Epithelial cell of proximal tubule (primary cell): ENCODE results near the gene NAB2. TPM values are rescaled to one million over a fixed set of nuclear protein-coding genes. Genes with fewer than 3 reads are reported as not detected.
"Not testable (repeated sequence)": the region's sequence is repeated elsewhere in the genome, so short reads cannot be mapped to it uniquely, and the experiment has no call there.

ENCODE experiments used
- DNase-seq: peaks from one replicate; pipeline ENCODE4 v3.0.0-alpha.2; 2011; ENCODE audit warnings: low read depth
- H3K4me3 ChIP-seq: 2 replicates; pipeline ENCODE4 v1.5.1; 2011; ENCODE audit warnings: low read depth, mild to moderate bottlenecking, low read length
- total RNA-seq: library from RNA; depleted of rRNA; stranded (reverse); fragments of >200 nt; gene quantifications from 2 replicates; pipeline ENCODE4 v1.2.3, GENCODE V29; 2015
- TF ChIP-seq, protein P1 (sequence below): conservative IDR thresholded peaks from 2 replicates; pipeline ENCODE4 v1.5.1; 2012; ENCODE audit warnings: low read depth, mild to moderate bottlenecking, low read length

NAB2 gene
- total RNA-seq, 1 donor from 2014 or later: 24.4 TPM

DNA sequence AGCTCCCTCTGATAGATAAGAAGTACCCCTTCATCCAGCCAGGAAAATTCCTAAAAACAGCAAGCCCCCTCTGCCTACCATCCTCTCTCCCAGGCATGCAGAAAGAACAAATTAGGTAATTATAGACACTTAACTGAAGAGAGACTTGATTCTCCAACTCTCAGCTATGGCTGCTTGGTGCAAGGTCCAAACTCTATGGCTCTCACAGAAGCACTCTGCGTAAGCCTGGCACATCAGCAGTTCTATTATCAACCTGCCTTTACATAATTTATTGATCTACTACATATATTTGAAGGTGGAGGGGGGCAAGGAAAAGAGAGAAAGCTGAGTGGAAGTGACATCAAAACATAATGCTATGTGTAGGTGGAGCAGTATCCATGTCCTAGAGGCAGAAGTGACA is 37.9 kb upstream of the NAB2 start:
- TF ChIP-seq, protein P1, sequence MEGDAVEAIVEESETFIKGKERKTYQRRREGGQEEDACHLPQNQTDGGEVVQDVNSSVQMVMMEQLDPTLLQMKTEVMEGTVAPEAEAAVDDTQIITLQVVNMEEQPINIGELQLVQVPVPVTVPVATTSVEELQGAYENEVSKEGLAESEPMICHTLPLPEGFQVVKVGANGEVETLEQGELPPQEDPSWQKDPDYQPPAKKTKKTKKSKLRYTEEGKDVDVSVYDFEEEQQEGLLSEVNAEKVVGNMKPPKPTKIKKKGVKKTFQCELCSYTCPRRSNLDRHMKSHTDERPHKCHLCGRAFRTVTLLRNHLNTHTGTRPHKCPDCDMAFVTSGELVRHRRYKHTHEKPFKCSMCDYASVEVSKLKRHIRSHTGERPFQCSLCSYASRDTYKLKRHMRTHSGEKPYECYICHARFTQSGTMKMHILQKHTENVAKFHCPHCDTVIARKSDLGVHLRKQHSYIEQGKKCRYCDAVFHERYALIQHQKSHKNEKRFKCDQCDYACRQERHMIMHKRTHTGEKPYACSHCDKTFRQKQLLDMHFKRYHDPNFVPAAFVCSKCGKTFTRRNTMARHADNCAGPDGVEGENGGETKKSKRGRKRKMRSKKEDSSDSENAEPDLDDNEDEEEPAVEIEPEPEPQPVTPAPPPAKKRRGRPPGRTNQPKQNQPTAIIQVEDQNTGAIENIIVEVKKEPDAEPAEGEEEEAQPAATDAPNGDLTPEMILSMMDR: no peak
- H3K4me3 ChIP-seq: no peak overlapping the region
- no peak for DNase-seq

DNA sequence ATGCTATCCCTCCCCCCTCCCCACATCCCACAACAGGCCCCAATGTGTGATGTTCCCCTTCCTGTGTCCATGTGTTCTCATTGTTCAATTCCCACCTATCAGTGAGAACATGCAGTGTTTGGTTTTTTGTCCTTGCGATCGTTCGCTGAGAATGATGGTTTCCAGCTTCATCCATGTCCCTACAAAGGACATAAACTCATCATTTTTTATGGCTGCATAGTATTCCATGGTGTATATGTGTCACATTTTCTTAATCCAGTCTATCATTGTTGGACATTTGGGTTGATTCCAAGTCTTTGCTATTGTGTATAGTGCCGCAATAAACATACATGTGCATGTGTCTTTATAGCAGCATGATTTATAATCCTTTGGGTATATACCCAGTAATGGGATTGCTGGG is 35.8 kb upstream of the NAB2 start:
- H3K4me3 ChIP-seq, DNase-seq: not testable (repeated sequence)

DNA sequence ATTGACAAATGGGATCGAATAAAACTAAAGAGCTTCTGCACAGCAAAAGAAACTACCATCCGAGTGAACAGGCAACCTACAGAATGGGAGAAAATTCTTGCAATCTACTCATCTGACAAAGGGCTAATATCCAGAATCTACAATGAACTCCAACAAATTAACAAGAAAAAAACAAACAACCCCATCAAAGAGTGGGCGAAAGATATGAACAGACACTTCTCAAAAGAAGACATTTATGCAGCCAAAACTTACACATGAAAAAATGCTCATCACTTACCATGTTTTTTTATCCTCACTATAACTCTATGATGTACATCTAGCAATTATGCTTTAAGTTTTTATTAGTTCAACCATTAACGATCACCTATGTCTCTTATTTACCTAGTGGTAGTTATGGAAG is 35.0 kb upstream of the NAB2 start:
- H3K4me3 ChIP-seq, DNase-seq: not testable (repeated sequence)

DNA sequence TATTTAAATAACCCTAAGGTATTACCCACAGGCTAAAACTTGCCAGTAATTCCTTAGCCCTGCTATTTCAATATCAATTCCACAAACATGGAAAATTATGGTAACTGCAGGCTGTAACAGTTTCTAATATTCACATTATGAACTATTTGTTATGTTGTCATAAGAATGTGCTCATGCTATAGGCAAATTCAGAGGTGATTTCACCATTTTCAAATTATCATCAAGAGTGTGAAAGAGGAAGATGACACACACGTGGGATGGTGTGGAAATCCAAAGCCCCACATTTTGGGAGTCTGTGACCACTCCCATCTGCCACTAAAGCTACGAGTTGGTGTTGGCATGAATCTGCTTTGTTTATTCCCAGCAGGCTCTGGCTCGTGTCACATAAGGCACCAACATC is 33.1 kb upstream of the NAB2 start:
- TF ChIP-seq, protein P1: no peak
- H3K4me3 ChIP-seq: no peak overlapping the region
- DNase-seq: no peak

DNA sequence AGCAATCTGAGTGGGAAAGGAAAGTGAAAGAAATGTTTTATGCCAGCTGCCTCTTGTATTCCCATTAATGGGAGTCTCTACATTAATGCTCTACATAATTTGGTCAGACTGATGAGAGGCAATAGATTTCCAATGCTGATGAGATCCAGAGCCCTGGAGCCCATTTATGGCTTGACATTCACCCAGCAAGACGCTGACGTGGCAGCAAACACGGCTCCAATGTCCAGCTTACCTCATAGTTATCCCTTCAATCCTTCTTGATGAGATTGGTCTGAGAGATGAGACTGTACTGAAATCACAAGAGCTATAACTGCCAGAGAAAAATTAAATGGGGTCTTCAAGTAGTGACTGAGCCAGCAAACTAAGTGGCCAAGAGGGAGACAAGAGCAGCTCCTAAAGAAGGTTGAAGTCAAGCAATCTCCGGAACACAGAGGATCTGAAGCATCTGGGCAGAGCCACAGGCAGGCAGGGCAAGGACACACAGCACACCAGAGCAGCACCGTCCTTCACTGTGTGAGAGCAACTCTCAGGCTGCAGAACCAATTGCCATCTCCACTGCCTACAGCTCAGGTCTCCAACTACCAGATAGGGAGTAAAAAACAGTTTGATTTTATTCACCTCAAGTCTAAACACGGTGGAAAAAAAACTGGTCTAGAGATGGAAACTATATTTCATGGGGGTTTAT is 31.7 kb upstream of the NAB2 start:
- no peak overlapping the region for H3K4me3 ChIP-seq
- no peak for DNase-seq
- TF ChIP-seq, protein P1: no peak

DNA sequence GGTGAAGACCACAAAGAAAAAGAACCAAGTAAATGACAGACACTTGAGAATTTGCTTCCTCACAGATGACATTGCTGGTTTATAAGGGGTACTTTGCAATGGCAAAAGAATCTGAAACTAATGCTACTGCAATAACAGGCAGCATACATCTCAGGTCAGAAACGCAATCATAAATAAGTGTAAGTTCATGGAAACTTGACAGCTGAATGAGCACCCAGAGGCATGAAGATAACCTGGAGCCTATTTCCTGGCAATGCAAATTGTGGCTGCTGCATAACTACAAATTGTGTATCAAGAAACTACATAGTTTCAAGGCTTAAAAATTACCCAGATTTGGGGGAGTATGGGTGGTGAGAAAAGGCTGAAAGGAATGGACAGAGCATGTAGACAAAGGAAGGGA is 30.5 kb upstream of the NAB2 start:
- no peak overlapping the region for H3K4me3 ChIP-seq
- DNase-seq: no peak
- TF ChIP-seq, protein P1: no peak

DNA sequence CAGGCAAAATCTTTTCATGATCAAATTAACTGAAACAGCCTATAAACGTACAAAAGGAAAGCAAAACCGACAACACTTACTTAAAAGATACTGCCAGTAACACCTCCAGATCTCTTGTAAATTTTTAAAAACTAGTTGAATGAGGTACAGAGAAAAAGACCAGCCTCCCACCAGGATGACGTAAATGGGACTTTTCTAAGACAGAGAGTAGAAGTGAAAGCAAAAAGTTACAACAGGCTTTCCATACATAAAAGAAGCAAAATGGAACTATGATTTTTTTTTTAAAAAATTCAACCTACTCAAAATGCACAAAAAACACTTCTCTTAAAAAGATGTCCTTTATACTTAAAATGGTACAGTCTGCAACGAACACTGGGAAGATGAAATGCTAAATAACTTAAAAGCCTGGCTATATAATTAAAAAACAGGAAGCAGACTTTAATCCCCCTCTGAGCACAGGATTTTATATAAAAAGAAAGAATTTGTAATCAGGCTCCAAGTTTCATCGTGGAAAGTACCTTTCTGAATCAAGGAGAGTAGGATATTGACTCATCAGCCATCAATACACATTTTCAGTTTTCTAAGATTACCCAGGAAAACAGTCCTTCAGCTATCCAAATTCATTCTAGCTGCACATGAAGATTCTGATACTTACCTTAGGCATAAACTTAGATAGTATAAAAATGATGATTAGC is 24.8 kb upstream of the NAB2 start:
- no peak for DNase-seq
- no peak overlapping the region for H3K4me3 ChIP-seq
- TF ChIP-seq, protein P1: no peak

DNA sequence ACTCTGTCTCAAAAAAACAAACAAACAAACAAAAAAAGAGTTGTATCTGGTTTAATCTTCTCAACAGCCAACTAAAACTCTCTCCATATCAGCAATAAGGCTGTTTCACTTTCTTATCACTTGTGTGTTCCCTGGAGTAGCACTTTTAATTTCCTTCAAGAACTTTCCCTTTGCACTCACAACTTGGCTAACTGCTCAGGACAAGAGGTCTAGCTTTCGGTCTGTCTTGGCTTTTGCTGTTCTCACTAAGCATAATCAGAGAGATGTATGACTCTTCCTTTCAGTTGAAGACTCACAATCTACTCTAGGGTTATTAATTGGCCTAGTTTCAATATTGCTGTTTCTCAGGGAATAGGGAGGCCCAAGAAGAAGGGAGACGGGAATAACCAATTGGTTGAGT is 22.7 kb upstream of the NAB2 start:
- TF ChIP-seq, protein P1: no peak
- DNase-seq: no peak
- H3K4me3 ChIP-seq: no peak overlapping the region
